Spleen (tissue), 7 donors: ENCODE measurements around the gene VTCN1.

Experiments
- CTCF ChIP-seq, 11 experiments: fragments of 200-600 bp in 7 of 11; fragments of 450-650 bp in 4 of 11; sonication (generic) in 4 of 11; IDR thresholded peaks in 8 of 11; conservative IDR thresholded peaks in 3 of 11; 1 replicate in 7 of 11; 2 replicates in 4 of 11; pipeline versions ENCODE4 v1.4.0 to v1.8.0; 2016 to 2021; ENCODE audit warnings: antibody characterized with exemption in 11 of 11, inconsistent platforms in 4 of 11, mild to moderate bottlenecking in 1 of 11
- POLR2A ChIP-seq, 3 donors: fragments of 450-650 bp; IDR thresholded peaks; one replicate each; pipeline ENCODE4 v1.5.1; 2017; ENCODE audit warnings: antibody characterized with exemption in 3 of 3, mild to moderate bottlenecking in 1 of 3
- donor health status: DM: no; HTN: no; CAD: no; lungs with moderate emphysema.
- donor health status: DM: no; HTN: no; CAD: no.
- donor health status: DM: no; HTN: no; CAD: no.

- TF ChIP-seq CTCF (IDR thresholded peaks at IDR 0.05 in 8 of 11, conservative IDR thresholded peaks at IDR 0.05 in 3 of 11) (no peak), POLR2A (IDR thresholded peaks at IDR 0.05) (no peak)
Observed at GRCh38 chr1:117135329-117135728, 75.4 kb downstream of the VTCN1 start.
